Measurements from ENCODE around the gene CACNA2D3.

GRCh38 chr3:54631516-54632325, 509.4 kb downstream of the CACNA2D3 start:
- no peak for TF ChIP-seq CTCF (IDR thresholded peaks at IDR 0.05)
- no peak for TF ChIP-seq POLR2AphosphoS5 (IDR thresholded peaks at IDR 0.05)
- TF ChIP-seq POLR2A (IDR thresholded peaks at IDR 0.05) = no peak
- no peak for TF ChIP-seq EP300 (IDR thresholded peaks at IDR 0.05)

Measured in upper lobe of left lung (tissue), 4 donors.